Endothelial cell of umbilical vein (primary cell): ENCODE measurements around the gene KIAA0753. TPM values are rescaled to one million over a fixed set of nuclear protein-coding genes. Genes with fewer than 3 reads are reported as not detected.

ENCODE experiments used
- BruUV-seq: library from RNA; stranded (reverse); fragments of 400-500 nt; replicated peaks from 2 replicates; lab custom pipeline; 2021; lab: Mats Ljungman, UMichigan
- CTCF ChIA-PET: fragments of 300-600, 350-600 bp; sonication (Branson Sonifier 250); formaldehyde crosslinking; loops from one replicate; lab custom pipeline; 2021; ENCODE audit warnings: antibody characterized with exemption, inconsistent platforms; lab: Charles Lee
- POLR2A ChIA-PET: fragments of 300-600, 350-600 bp; sonication (Branson Sonifier 250); formaldehyde crosslinking; loops from one replicate; lab custom pipeline; 2021; ENCODE audit warnings: antibody characterized with exemption, inconsistent platforms; lab: Charles Lee
- DNase-seq: peaks from one replicate; pipeline ENCODE4 v3.0.0-alpha.2; 2011; ENCODE audit warnings: low read depth, low spot score
- FAIRE-seq: peaks from 2 replicates; lab custom pipeline; 2011; peaks lifted over from hg19 to GRCh38; lab: Jason Lieb, UNC
- H2AFZ ChIP-seq: 2 replicates; pipeline ENCODE4 v1.6.0; 2012; ENCODE audit warnings: low read depth, low read length, control low read depth, inconsistent platforms
- H3K27ac ChIP-seq: 2 replicates; pipeline ENCODE4 v1.5.1; 2011; ENCODE audit warnings: low read depth, mild to moderate bottlenecking, control low read depth, low read length, moderate library complexity; ENCODE audit not compliant: insufficient read depth
- H3K27me3 ChIP-seq, 2 experiments: 2 replicates each; pipeline versions ENCODE4 v1.6.0 to v1.6.1; 2011; ENCODE audit warnings: low read length in 2 of 2, mixed read lengths in 1 of 2; ENCODE audit not compliant: control insufficient read depth in 2 of 2, insufficient read depth in 2 of 2
- H3K36me3 ChIP-seq, 2 experiments: 2 replicates in 1 of 2; 3 replicates in 1 of 2; pipeline ENCODE4 v1.5.1; 2011; ENCODE audit warnings: low read length in 2 of 2, mild to moderate bottlenecking in 1 of 2, moderate library complexity in 1 of 2; ENCODE audit not compliant: control insufficient read depth in 2 of 2, insufficient read depth in 2 of 2; ENCODE audit errors: extremely low read depth in 1 of 2
- H3K4me1 ChIP-seq: 3 replicates; pipeline ENCODE4 v1.5.1; 2011; ENCODE audit warnings: mild to moderate bottlenecking, low read length; ENCODE audit not compliant: control insufficient read depth, insufficient read depth; ENCODE audit errors: extremely low read depth
- H3K4me2 ChIP-seq: 2 replicates; pipeline ENCODE4 v1.6.1; 2011; ENCODE audit warnings: low read length, control low read depth, mixed read lengths; ENCODE audit not compliant: insufficient read depth
- H3K4me3 ChIP-seq, 3 experiments: fragments of 200-600 bp in 1 of 3; sonication (generic), shearing (Covaris generic) in 1 of 3; replicated peaks in 1 of 3; 2 replicates each; pipeline ENCODE4 v1.5.1; 2011 to 2016; ENCODE audit warnings: control low read depth in 3 of 3, low read length in 3 of 3, mild to moderate bottlenecking in 2 of 3, inconsistent platforms in 1 of 3, low read depth in 1 of 3, moderate library complexity in 1 of 3; ENCODE audit not compliant: insufficient read depth in 1 of 3
- H3K79me2 ChIP-seq: 2 replicates; pipeline ENCODE4 v1.6.0; 2012; ENCODE audit warnings: low read length, inconsistent platforms; ENCODE audit not compliant: control insufficient read depth, insufficient read depth
- H3K9ac ChIP-seq: replicated peaks from 2 replicates; pipeline ENCODE3; 2011; ENCODE audit warnings: low read length, control low read depth; ENCODE audit not compliant: insufficient read depth; ENCODE audit errors: extremely low read depth
- H3K9me1 ChIP-seq: replicated peaks from 3 replicates; pipeline ENCODE4 v1.6.0; 2011; ENCODE audit warnings: mild to moderate bottlenecking, low read length; ENCODE audit not compliant: control insufficient read depth, insufficient read depth; ENCODE audit errors: extremely low read depth
- H3K9me3 ChIP-seq: replicated peaks from 2 replicates; pipeline ENCODE4 v1.5.1; 2012; ENCODE audit warnings: low read length, inconsistent platforms; ENCODE audit not compliant: control insufficient read depth, insufficient read depth
- H4K20me1 ChIP-seq: replicated peaks from 2 replicates; pipeline ENCODE3; 2011; ENCODE audit warnings: mild to moderate bottlenecking, low read length; ENCODE audit not compliant: control insufficient read depth, insufficient read depth; ENCODE audit errors: extremely low read depth
- EZH2 ChIP-seq: IDR thresholded peaks from 2 replicates; pipeline ENCODE4 v1.6.1; 2012; ENCODE audit warnings: borderline replicate concordance, low read depth, mild to moderate bottlenecking, moderate library complexity, low read length, inconsistent platforms; ENCODE audit not compliant: severe bottlenecking
- FOS ChIP-seq: IDR thresholded peaks from 2 replicates; pipeline ENCODE4 v1.6.1; 2011; ENCODE audit warnings: mild to moderate bottlenecking, low read length, moderate library complexity, borderline replicate concordance; ENCODE audit not compliant: insufficient read depth
- GATA2 ChIP-seq: IDR thresholded peaks from 2 replicates; pipeline ENCODE4 v1.7.0; 2011; ENCODE audit warnings: low read depth, mild to moderate bottlenecking, moderate library complexity, mixed read lengths, low read length; ENCODE audit not compliant: insufficient read length, insufficient read depth
- JUN ChIP-seq: IDR thresholded peaks from 2 replicates; pipeline ENCODE4 v1.6.1; 2011; ENCODE audit warnings: borderline replicate concordance, low read depth; ENCODE audit not compliant: insufficient read length, insufficient read depth
- MAX ChIP-seq: IDR thresholded peaks from 2 replicates; pipeline ENCODE4 v1.6.1; 2011; ENCODE audit not compliant: insufficient read depth, insufficient read length
- MYC ChIP-seq: IDR thresholded peaks from one replicate; pipeline ENCODE4 v1.6.1; 2011; ENCODE audit warnings: mild to moderate bottlenecking, low read depth, low read length
- POLR2A ChIP-seq: IDR thresholded peaks from 2 replicates; pipeline ENCODE4 v1.6.1; 2012; ENCODE audit warnings: low read depth, mild to moderate bottlenecking, control low read depth, low read length
- POLR2AphosphoS5 ChIP-seq: IDR thresholded peaks from 2 replicates; pipeline ENCODE4 v1.6.1; 2012; ENCODE audit warnings: low read depth, mild to moderate bottlenecking, control low read depth, low read length, moderate library complexity; ENCODE audit not compliant: insufficient read depth
- dilution Hi-C: fragments of 300-500 bp; cut with MboI; formaldehyde crosslinking; loops from one replicate; pipeline ENCODE4 v1.15.0; 2019; ENCODE audit warnings: low sequenced_read_pairs; ENCODE audit not compliant: extremely low pct_ligation_motif_present
- intact Hi-C: fragments of 100-400 bp; cut with micrococcal nuclease; formaldehyde crosslinking; loops from one replicate; pipeline ENCODE4 v1.10.0; 2022
- polyA plus RNA-seq, 4 experiments: library from polyadenylated mRNA; depleted of rRNA in 3 of 4; stranded (reverse) in 3 of 4; unstranded in 1 of 4; fragments of >200 nt; gene quantifications; 2 replicates each; pipeline versions ENCODE4 v1.2.1 to v1.2.3, GENCODE V29; 2011 to 2012; ENCODE audit warnings: missing spikeins in 1 of 4
- total RNA-seq: library from RNA; stranded (reverse); gene quantifications from 2 replicates; pipeline ENCODE4 v1.2.3, GENCODE V29; 2021
- TF ChIP-seq, protein P1 (sequence below), 2 donors: IDR thresholded peaks; 1 replicate in 1 of 2; 2 replicates in 1 of 2; pipeline ENCODE4 v1.5.1; 2011; ENCODE audit warnings: low read length in 2 of 2, mild to moderate bottlenecking in 2 of 2, moderate library complexity in 2 of 2, control low read depth in 1 of 2, inconsistent platforms in 1 of 2, low read depth in 1 of 2; ENCODE audit not compliant: insufficient read depth in 1 of 2; ENCODE audit errors: extremely low read depth in 1 of 2

Gene KIAA0753
- total and polyA plus RNA-seq, 2 donors (not counting 3 experiments of a cell fraction or from before 2014, with no cell fraction given) = 5.3 to 23.9 TPM

DNA sequence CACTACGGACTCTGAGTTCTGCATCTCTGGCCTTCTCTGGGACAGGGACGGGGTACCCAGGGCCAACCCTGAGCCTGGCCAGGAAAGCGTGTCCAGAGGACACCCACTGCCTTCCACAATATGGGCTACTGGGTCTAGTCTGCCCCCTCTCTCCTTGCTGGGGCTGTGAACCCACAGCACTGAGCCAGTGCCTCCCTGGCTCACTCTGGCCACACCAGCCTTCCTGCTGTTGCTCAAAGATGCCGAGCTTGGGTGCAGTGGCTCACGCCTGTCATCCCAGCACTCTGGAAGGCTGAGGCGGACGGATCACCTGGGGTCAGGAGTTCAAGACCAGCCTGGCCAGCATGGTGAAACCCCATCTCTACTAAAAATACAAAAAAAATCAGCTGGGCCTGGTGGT lies 108.9 kb downstream of the KIAA0753 start:
- FAIRE-seq (no peak), DNase-seq (no peak)
- H3K79me2 ChIP-seq = no peaks in the 10 kb centered on the region
- no peak overlapping the region for H3K27ac ChIP-seq
- BruUV-seq = no TSS peak
- intact Hi-C loops = no loop called here
- no peaks in the 10 kb centered on the region for H3K4me1 ChIP-seq
- no peaks in the 10 kb centered on the region for H3K36me3 ChIP-seq
- H2AFZ ChIP-seq = no peak overlapping the region
- no peaks in the 10 kb centered on the region for H3K27me3 ChIP-seq
- POLR2A ChIA-PET = no interaction called here
- H3K4me3 ChIP-seq = no peak overlapping the region
- dilution Hi-C loops = no loop called here
- no peak overlapping the region for H3K9ac ChIP-seq
- H3K9me1 ChIP-seq = no peaks in the 10 kb centered on the region
- CTCF ChIA-PET = interaction anchor here (1.0 kb wide), 1 partner anchor 14 kb away, joined by 3 read pairs; no protein-coding TSS in a partner anchor
- no peaks in the 10 kb centered on the region for H3K9me3 ChIP-seq
- TF ChIP-seq EZH2 (no peak), JUN (no peak), POLR2A (no peak), MAX (no peak), GATA2 (no peak), FOS (no peak), MYC (no peak), POLR2AphosphoS5 (no peak)
- TF ChIP-seq, protein P1, sequence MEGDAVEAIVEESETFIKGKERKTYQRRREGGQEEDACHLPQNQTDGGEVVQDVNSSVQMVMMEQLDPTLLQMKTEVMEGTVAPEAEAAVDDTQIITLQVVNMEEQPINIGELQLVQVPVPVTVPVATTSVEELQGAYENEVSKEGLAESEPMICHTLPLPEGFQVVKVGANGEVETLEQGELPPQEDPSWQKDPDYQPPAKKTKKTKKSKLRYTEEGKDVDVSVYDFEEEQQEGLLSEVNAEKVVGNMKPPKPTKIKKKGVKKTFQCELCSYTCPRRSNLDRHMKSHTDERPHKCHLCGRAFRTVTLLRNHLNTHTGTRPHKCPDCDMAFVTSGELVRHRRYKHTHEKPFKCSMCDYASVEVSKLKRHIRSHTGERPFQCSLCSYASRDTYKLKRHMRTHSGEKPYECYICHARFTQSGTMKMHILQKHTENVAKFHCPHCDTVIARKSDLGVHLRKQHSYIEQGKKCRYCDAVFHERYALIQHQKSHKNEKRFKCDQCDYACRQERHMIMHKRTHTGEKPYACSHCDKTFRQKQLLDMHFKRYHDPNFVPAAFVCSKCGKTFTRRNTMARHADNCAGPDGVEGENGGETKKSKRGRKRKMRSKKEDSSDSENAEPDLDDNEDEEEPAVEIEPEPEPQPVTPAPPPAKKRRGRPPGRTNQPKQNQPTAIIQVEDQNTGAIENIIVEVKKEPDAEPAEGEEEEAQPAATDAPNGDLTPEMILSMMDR (IDR thresholded peaks at IDR 0.05; ENCODE audit: extremely low read depth in 1 of 2, insufficient read depth in 1 of 2, low read depth in 1 of 2, low read length in 2 of 2) = no peak
- no peaks in the 10 kb centered on the region for H4K20me1 ChIP-seq
- no peak overlapping the region for H3K4me2 ChIP-seq
